A549 (cell line): ENCODE results near the gene TNS3.

Source experiments
- BHLHE40 ChIP-seq: IDR thresholded peaks from 2 replicates; pipeline ENCODE4 v1.6.1; 2012; ENCODE audit warnings: low read depth, low read length, inconsistent platforms
- EHMT2 ChIP-seq: fragments of 200-600 bp; sonication (generic); IDR thresholded peaks from 2 replicates; pipeline ENCODE4 v1.6.1; 2016; ENCODE audit warnings: antibody characterized with exemption, low read depth, mild to moderate bottlenecking, moderate library complexity
- EP300 ChIP-seq, 2 experiments: fragments of >200 bp; sonication (Bioruptor Twin); formaldehyde crosslinking; IDR thresholded peaks; 2 replicates in 1 of 2; 3 replicates in 1 of 2; pipeline ENCODE4 v1.6.1; 2016 to 2017
- HOXB5 ChIP-seq: fragments of 250-450 bp; sonication (Bioruptor Pico); IDR thresholded peaks from 2 replicates; pipeline ENCODE4 v1.5.0; 2020; ENCODE audit warnings: mild to moderate bottlenecking, moderate library complexity
- JUN ChIP-seq, 2 experiments: fragments of >200 bp; sonication (Bioruptor Twin); formaldehyde crosslinking; IDR thresholded peaks; 2 replicates in 1 of 2; 3 replicates in 1 of 2; pipeline ENCODE4 v1.6.1; 2016 to 2017
- MAFK ChIP-seq: fragments of 450-650 bp; IDR thresholded peaks from 2 replicates; pipeline ENCODE4 v1.6.1; 2014; ENCODE audit not compliant: partially characterized antibody
- POLR2A ChIP-seq: IDR thresholded peaks from 2 replicates; pipeline ENCODE4 v1.6.1; 2012; ENCODE audit warnings: mild to moderate bottlenecking, low read length
- REST ChIP-seq: fragments of 200-600 bp; sonication (generic); IDR thresholded peaks from 2 replicates; pipeline ENCODE4 v1.6.1; 2016; ENCODE audit warnings: antibody characterized with exemption, mild to moderate bottlenecking, moderate library complexity
- RFX5 ChIP-seq: fragments of 450-650 bp; IDR thresholded peaks from 2 replicates; pipeline ENCODE4 v1.7.1; 2014; ENCODE audit warnings: antibody characterized with exemption, mild to moderate bottlenecking, moderate library complexity
- SMC3 ChIP-seq: fragments of >200 bp; sonication (Bioruptor Twin); formaldehyde crosslinking; IDR thresholded peaks from 3 replicates; pipeline ENCODE4 v1.6.1; 2018; ENCODE audit warnings: inconsistent platforms
- SREBF2 ChIP-seq: fragments of 450-650 bp; IDR thresholded peaks from 2 replicates; pipeline ENCODE4 v1.6.1; 2014; ENCODE audit warnings: mild to moderate bottlenecking, moderate library complexity
- ZC3H11A ChIP-seq: fragments of 450-650 bp; IDR thresholded peaks from 2 replicates; pipeline ENCODE4 v1.6.1; 2014; ENCODE audit warnings: antibody characterized with exemption, mild to moderate bottlenecking
- ZSCAN20 ChIP-seq: fragments of 250-450 bp; sonication (Bioruptor Pico); IDR thresholded peaks from 2 replicates; pipeline ENCODE4 v1.8.0; 2022; ENCODE audit warnings: mild to moderate bottlenecking, moderate library complexity
- TF ChIP-seq, protein P1 (sequence below): fragments of >200 bp; sonication (Bioruptor Twin); formaldehyde crosslinking; IDR thresholded peaks from 3 replicates; pipeline ENCODE4 v1.5.1; 2016

GRCh38 chr7:47552621-47553020 is 29.3 kb downstream of the TNS3 start:
- no peak for TF ChIP-seq MAFK
- TF ChIP-seq SREBF2, result no peak
- TF ChIP-seq, protein P1, sequence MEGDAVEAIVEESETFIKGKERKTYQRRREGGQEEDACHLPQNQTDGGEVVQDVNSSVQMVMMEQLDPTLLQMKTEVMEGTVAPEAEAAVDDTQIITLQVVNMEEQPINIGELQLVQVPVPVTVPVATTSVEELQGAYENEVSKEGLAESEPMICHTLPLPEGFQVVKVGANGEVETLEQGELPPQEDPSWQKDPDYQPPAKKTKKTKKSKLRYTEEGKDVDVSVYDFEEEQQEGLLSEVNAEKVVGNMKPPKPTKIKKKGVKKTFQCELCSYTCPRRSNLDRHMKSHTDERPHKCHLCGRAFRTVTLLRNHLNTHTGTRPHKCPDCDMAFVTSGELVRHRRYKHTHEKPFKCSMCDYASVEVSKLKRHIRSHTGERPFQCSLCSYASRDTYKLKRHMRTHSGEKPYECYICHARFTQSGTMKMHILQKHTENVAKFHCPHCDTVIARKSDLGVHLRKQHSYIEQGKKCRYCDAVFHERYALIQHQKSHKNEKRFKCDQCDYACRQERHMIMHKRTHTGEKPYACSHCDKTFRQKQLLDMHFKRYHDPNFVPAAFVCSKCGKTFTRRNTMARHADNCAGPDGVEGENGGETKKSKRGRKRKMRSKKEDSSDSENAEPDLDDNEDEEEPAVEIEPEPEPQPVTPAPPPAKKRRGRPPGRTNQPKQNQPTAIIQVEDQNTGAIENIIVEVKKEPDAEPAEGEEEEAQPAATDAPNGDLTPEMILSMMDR, result no peak
- TF ChIP-seq EP300 (IDR thresholded peaks at IDR 0.05), result no peak
- no peak for TF ChIP-seq HOXB5 (CRISPR knock-in tag)
- no peak for TF ChIP-seq RFX5
- TF ChIP-seq SMC3, result no peak
- no peak for TF ChIP-seq EHMT2
- no peak for TF ChIP-seq JUN (IDR thresholded peaks at IDR 0.05)
- no peak for TF ChIP-seq BHLHE40
- no peak for TF ChIP-seq REST
- TF ChIP-seq POLR2A, result no peak
- no peak for TF ChIP-seq ZC3H11A
- no peak for TF ChIP-seq ZSCAN20 (CRISPR knock-in tag)
